GM21447 (cell line): Measurements from ENCODE around the gene NPAS2.

ENCODE experiments used
- ATAC-seq: cut with Tn5 transposase; IDR thresholded peaks from one replicate; pipeline ENCODE4 v1.9.1; 2021; ENCODE audit not compliant: unreplicated experiment

Gene NPAS2, protein sequence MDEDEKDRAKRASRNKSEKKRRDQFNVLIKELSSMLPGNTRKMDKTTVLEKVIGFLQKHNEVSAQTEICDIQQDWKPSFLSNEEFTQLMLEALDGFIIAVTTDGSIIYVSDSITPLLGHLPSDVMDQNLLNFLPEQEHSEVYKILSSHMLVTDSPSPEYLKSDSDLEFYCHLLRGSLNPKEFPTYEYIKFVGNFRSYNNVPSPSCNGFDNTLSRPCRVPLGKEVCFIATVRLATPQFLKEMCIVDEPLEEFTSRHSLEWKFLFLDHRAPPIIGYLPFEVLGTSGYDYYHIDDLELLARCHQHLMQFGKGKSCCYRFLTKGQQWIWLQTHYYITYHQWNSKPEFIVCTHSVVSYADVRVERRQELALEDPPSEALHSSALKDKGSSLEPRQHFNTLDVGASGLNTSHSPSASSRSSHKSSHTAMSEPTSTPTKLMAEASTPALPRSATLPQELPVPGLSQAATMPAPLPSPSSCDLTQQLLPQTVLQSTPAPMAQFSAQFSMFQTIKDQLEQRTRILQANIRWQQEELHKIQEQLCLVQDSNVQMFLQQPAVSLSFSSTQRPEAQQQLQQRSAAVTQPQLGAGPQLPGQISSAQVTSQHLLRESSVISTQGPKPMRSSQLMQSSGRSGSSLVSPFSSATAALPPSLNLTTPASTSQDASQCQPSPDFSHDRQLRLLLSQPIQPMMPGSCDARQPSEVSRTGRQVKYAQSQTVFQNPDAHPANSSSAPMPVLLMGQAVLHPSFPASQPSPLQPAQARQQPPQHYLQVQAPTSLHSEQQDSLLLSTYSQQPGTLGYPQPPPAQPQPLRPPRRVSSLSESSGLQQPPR

DNA sequence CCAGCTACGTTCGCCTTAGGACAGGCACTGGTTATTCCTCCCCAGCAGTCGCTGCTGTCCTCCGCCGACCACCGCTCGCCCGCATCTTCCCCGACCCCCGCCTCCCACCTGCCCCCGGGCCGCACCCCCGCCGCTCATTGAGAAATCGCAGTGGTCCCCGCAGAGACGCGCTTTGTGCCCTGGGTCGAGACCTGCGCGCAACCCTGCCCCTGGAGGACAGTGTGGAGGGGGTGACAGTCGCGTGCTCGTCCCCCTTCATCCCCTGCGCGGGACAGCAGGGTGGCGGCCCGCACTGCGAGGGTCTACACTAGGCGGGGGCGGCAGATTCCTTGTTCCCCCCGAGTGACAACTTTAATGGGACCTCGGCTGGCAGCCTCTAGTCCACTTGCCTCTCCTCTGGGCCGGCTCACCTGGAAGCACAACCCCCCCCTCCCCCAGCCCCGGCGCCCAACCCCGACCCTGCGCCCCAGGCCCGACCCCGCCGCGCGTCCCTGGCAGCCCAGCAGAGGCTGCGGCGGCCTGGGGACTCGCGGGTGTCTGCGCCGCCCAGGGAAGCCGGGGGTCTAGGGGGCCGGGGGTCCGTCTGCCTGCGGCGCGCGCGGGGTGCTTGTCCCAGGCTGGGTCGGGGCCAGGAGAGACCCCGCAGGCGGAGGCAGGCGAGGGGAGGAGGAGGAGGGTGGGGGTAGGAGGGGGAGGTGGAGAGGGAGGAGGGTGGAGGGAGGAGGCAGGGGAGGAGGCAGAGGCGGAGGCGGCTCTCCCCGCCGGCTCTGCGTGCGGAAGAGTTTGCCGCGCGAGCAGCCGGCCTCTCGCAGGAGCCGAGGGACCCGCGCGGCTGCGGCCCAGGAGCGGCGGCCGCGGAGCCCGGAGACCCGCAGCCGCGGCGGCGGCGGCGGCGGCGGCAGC lies at the start of gene NPAS2:
TSS of gene NPAS2 (plus strand) at position 770 of the 903 bp plus-strand sequence. CDS start 84,616 bp downstream, outside the sequence.
- ATAC-seq, result no peak

DNA sequence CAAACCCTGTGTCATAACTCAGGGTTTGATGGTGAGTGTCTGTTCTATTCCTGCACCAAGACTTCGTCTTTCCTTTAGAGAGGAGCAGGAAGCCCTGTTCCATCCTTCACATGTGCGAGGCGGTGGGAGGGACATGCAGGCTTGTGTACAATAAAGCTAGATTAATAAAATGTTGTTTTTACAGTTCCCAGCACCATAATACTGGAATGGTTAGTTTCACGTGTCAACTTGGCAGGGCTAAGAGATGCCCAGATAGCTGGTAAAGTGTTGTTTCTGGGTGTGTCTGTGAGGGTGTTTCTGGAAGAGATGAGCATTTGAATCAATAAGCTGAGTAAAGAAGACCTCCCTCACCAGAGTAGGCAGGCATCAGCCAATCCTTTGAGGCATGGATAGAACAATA lies 48.8 kb upstream of the NPAS2 start:
- no peak for ATAC-seq

DNA sequence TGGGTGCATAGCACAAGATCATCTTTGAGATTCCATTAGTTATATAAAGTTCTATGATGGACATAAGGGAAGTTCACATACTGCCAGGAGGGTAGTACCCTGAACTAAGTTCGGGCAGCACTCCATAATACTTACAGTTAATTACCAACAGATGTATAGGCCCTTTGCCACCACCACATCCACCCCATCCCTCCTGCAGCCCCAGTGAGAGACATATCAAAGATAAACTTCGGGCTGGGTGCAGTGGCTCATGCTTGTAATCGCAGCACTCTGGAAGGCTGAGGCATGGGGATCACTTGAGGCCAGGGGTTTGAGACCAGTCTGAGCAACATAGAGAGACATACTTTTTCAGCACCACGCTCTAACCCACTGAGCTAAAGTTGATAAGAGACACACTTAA lies 46.4 kb upstream of the NPAS2 start:
- ATAC-seq, result no peak

DNA sequence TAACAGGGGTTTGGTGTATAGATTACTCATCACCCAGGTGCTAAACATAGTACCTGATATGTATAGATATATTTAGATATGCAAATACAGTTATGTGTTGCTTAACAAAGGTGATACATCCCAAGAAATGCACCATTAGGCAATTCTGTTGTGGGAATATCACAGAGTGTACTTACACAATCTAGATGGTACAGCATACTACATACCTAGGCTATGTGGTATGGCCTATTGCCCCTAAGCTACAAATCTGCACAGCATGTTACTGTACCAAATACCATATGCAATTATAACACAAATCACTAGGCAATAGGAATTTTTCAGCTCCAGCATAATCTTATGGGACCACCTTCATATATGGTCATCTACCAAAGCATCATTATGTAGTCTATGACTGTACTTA lies 43.5 kb upstream of the NPAS2 start:
- ATAC-seq, result no peak

GRCh38 chr2:100778637-100779450 lies 41.1 kb upstream of the NPAS2 start:
- no peak for ATAC-seq

DNA sequence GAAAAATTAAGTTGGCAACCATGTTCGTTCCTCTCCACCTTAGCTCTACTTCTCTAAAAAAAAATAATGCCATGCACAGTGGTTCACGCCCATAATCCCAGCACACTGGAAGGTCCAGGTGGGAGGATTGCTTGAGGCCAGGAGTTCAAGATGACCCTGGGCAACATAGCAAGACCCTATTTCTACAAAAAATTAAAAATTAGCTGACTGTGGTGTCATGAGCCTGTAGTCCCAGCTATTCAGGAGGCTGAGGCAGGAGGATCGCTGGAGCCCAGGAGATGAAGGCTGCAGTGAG lies 40.1 kb upstream of the NPAS2 start:
- no peak for ATAC-seq

GRCh38 chr2:100780203-100781008 lies 39.5 kb upstream of the NPAS2 start:
- ATAC-seq, result no peak

GRCh38 chr2:100781009-100781325 lies 39.0 kb upstream of the NPAS2 start:
- no peak for ATAC-seq

- no peak for ATAC-seq
These were observed 38.2 kb upstream of the NPAS2 start for GRCh38 chr2:100781523-100782379.

- no peak for ATAC-seq
These were observed 37.5 kb upstream of the NPAS2 start for GRCh38 chr2:100782380-100782878.

- no peak for ATAC-seq
These were observed 36.0 kb upstream of the NPAS2 start for GRCh38 chr2:100783987-100784386.

DNA sequence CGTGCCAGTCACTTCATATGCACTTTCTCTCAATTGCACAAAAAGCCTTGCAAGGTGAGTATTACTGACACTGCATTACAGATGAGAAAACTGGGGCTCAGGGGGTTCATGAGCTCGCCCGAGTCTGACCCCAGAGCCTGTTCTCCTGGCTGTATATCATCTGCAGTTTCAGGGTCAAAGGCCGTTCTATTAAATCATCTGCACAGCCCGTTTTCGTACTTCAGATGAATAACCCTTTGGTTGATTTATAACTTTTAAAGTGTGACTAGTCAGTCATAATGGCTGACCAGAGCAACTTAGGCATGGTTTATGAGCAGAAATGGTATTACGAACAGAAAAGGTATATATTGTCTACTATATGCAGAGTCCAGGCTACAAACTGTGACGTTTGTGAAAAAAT lies 35.3 kb upstream of the NPAS2 start:
- ATAC-seq, result no peak

- no peak for ATAC-seq
These were observed 34.2 kb upstream of the NPAS2 start for GRCh38 chr2:100785626-100786296.

DNA sequence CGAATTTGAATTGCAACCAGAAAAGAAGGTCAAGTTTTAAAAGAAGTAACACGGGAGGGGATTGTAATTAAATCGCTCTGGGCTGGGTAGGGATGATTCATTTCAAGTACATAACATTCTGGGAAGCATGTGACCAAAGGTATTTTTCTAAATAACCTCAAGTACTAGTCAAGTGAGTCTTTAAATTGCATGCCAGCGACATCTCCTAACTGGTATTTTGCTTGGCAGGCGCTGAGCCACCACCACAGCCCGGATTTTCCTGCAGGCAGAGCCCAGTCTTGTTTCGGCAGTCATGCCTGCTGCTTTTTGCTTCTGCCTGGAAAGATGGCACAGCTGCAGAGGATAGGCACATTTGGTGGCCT lies 33.7 kb upstream of the NPAS2 start:
- no peak for ATAC-seq

DNA sequence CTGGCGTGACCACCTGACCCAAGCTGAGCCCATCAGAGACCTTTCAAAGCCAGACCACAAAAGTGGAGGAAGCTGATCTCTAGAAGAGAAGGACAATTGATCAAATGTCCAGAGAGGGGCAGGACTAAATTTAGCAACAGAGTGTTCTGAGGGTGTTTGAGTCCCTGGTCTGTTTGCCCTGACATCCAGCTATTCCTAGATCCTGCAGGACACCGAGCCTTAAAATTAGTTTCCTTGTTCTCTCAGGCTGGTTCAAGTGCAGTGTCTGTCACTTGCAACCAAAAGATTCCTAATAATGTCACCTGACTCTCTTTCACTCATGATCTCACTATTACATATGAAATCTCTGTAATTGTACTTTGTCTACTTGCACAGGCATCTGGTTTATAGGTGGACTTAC lies 33.0 kb upstream of the NPAS2 start:
- ATAC-seq, result no peak

DNA sequence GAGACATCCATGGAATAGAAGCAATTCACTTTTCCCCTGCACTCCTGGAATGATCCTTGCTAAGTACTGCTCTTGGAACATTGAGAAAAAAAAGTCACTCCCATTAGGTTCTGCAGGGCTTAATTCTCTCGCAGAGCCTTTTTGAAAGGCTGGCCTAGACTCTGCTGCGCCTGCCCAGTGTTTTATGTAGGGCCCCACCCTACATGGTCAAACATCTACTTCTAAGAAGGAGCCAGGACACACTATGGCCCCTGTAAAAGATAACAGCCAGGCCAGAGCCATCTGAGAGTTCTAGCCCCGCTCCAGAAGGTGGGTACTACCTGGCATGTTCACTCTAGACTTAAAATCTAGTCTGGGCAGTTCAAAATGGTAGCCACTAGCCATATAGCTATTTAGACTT lies 30.6 kb upstream of the NPAS2 start:
- ATAC-seq, result no peak

DNA sequence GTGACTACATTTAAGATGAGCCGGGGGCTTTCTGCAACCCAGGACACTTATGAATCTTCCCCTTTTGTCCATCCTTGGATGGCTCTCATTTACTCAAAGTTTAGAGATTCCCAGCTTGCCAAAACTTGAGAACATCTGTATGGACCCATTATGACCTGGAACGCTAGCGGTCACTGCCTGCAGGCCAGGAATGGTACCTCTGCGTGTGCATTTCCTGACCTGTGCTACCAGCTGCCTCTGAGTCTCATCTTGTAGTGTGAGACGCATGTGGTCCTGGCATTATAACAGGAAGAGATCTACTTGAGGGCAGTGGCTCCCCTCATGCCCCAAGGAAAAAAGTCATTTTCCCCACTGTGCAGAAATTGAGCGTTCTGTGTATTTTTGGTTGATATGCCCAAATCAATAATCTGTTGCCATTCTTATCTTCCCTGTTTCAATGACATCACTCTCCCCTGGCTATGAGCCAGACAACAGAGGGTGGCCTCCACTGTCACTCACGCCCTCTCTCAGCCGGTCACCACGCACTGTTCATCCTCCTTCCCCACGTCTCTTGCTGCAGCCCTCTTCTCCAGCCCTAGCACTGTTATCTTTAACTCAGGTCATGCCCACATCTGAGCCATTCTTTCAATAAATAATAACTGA lies 28.5 kb upstream of the NPAS2 start:
- no peak for ATAC-seq

- no peak for ATAC-seq
These were observed 28.0 kb upstream of the NPAS2 start for GRCh38 chr2:100791936-100792308.
